Measurements from ENCODE around the gene LRRIQ4.

Gene LRRIQ4

GRCh38 chr3:169809230-169809795, 3.4 kb upstream of the LRRIQ4 start:
- DNase-seq (ENCODE audit: low read depth): no peak

GRCh38 chr3:169811631-169812331, 889 bp upstream of the LRRIQ4 start:
- no peak for DNase-seq (ENCODE audit: low read depth)

- no peak for DNase-seq (ENCODE audit: low read depth)
These were observed 608 bp downstream of the LRRIQ4 start for GRCh38 chr3:169813278-169813677.

- peak; percentile 77 for DNase-seq (ENCODE audit: low read depth)
These were observed 1.3 kb downstream of the LRRIQ4 start for GRCh38 chr3:169813757-169814517.

GRCh38 chr3:169815590-169816150, 3.0 kb downstream of the LRRIQ4 start:
- no peak for DNase-seq (ENCODE audit: low read depth)

- no peak for DNase-seq (ENCODE audit: low read depth)
These were observed 5.6 kb downstream of the LRRIQ4 start for GRCh38 chr3:169818316-169818715.

- DNase-seq (ENCODE audit: low read depth): no peak
These were observed 9.4 kb downstream of the LRRIQ4 start for GRCh38 chr3:169822091-169822490.

- no peak for DNase-seq (ENCODE audit: low read depth)
These were observed 9.9 kb downstream of the LRRIQ4 start for GRCh38 chr3:169822540-169822939.

GRCh38 chr3:169822983-169823382, 10.3 kb downstream of the LRRIQ4 start:
- no peak for DNase-seq (ENCODE audit: low read depth)

- DNase-seq (ENCODE audit: low read depth): no peak
These were observed 12.6 kb downstream of the LRRIQ4 start for GRCh38 chr3:169825316-169825715.

GRCh38 chr3:169827712-169828111, 15.0 kb downstream of the LRRIQ4 start:
- DNase-seq (ENCODE audit: low read depth): no peak

- DNase-seq (ENCODE audit: low read depth): no peak
These were observed 22.9 kb downstream of the LRRIQ4 start for GRCh38 chr3:169835533-169835932.

GRCh38 chr3:169836078-169836941, 23.6 kb downstream of the LRRIQ4 start:
- DNase-seq (ENCODE audit: low read depth): no peak

GRCh38 chr3:169836942-169837275, 24.2 kb downstream of the LRRIQ4 start:
- DNase-seq (ENCODE audit: low read depth): no peak

GRCh38 chr3:169838511-169839030, 25.9 kb downstream of the LRRIQ4 start:
- no peak for DNase-seq (ENCODE audit: low read depth)

GRCh38 chr3:169841171-169841570, 28.5 kb downstream of the LRRIQ4 start:
- DNase-seq (ENCODE audit: low read depth): no peak

- DNase-seq (ENCODE audit: low read depth): no peak
These were observed 30.3 kb downstream of the LRRIQ4 start for GRCh38 chr3:169842960-169843359.

- no peak for DNase-seq (ENCODE audit: low read depth)
These were observed 34.0 kb downstream of the LRRIQ4 start for GRCh38 chr3:169846458-169847193.

GRCh38 chr3:169847896-169848295, 35.2 kb downstream of the LRRIQ4 start:
- DNase-seq (ENCODE audit: low read depth): no peak

GRCh38 chr3:169848741-169849140, 36.1 kb downstream of the LRRIQ4 start:
- no peak for DNase-seq (ENCODE audit: low read depth)

- no peak for DNase-seq (ENCODE audit: low read depth)
These were observed 37.9 kb downstream of the LRRIQ4 start for GRCh38 chr3:169850618-169851017.

Measured in stimulated activated CD4-positive, alpha-beta T cell treated with anti-CD3 and anti-CD28 coated beads, Interleukin-2, amount 100 ng/mL, for 4 hours (primary cell).